Upper lobe of left lung (tissue), 4 donors: ENCODE results near the gene PITPNM3.

Experiments used
- CTCF ChIP-seq, 6 experiments: fragments of 450-650 bp in 4 of 6; fragments of 200-600 bp in 2 of 6; sonication (generic) in 2 of 6; IDR thresholded peaks; one replicate each; pipeline ENCODE4 v1.5.1; 2016 to 2019; ENCODE audit warnings: antibody characterized with exemption in 6 of 6
- POLR2A ChIP-seq, 4 donors: fragments of 450-650 bp; IDR thresholded peaks; one replicate each; pipeline ENCODE4 v1.5.1; 2016 to 2017; ENCODE audit warnings: antibody characterized with exemption in 4 of 4, mild to moderate bottlenecking in 2 of 4

GRCh38 chr17:6503641-6504195 lies 52.6 kb downstream of the PITPNM3 start:
- TF ChIP-seq POLR2A (IDR thresholded peaks at IDR 0.05) (no peak), CTCF (IDR thresholded peaks at IDR 0.05) (no peak)
